Tibial nerve (tissue), 4 donors: ENCODE data around the gene PFKFB1. TPM values are rescaled to one million over a fixed set of nuclear protein-coding genes. Genes with fewer than 3 reads are reported as not detected.

Experiments
- DNase-seq, 2 donors: peaks; one replicate each; pipeline ENCODE4 v3.0.0-alpha.2; 2019; ENCODE audit warnings: low spot score in 2 of 2
- H3K27ac ChIP-seq, 4 donors: fragments of 200-600 bp; sonication (generic) in 3 of 4; one replicate each; pipeline ENCODE4 v1.5.1; 2017 to 2019; ENCODE audit warnings: mild to moderate bottlenecking in 1 of 4
- H3K27me3 ChIP-seq, 2 donors: fragments of 200-600 bp; sonication (generic) in 1 of 2; one replicate each; pipeline versions ENCODE4 v1.5.1 to v1.6.0; 2017 to 2019
- H3K36me3 ChIP-seq, 3 donors: fragments of 200-600 bp; sonication (generic); one replicate each; pipeline ENCODE4 v1.5.1; 2018 to 2019
- H3K4me1 ChIP-seq, 4 donors: fragments of 200-600 bp; sonication (generic) in 3 of 4; one replicate each; pipeline ENCODE4 v1.5.1; 2017 to 2019
- H3K4me3 ChIP-seq, 4 donors: fragments of 200-600 bp; sonication (generic) in 3 of 4; one replicate each; pipeline ENCODE4 v1.5.1; 2017 to 2019; ENCODE audit warnings: mild to moderate bottlenecking in 1 of 4, moderate library complexity in 1 of 4
- H3K9me3 ChIP-seq, 4 donors: fragments of 200-600 bp; sonication (generic) in 3 of 4; one replicate each; pipeline ENCODE4 v1.5.1; 2017 to 2019
- CTCF ChIP-seq, 5 experiments: fragments of 200-600 bp in 3 of 5; fragments of 450-650 bp in 2 of 5; sonication (generic) in 3 of 5; IDR thresholded peaks; one replicate each; pipeline ENCODE4 v1.5.1; 2016 to 2019; ENCODE audit warnings: antibody characterized with exemption in 5 of 5, mild to moderate bottlenecking in 3 of 5, moderate library complexity in 2 of 5
- EP300 ChIP-seq, 2 donors: sonication (generic); formaldehyde crosslinking; IDR thresholded peaks; one replicate each; pipeline ENCODE4 v1.6.1; 2017; ENCODE audit warnings: antibody characterized with exemption in 2 of 2, mild to moderate bottlenecking in 1 of 2
- POLR2A ChIP-seq, 2 donors: fragments of 450-650 bp; IDR thresholded peaks; one replicate each; pipeline ENCODE4 v1.6.1; 2017; ENCODE audit warnings: antibody characterized with exemption in 2 of 2, mild to moderate bottlenecking in 2 of 2, moderate library complexity in 2 of 2
- WGBS, 2 donors: methylation state at CpG; one replicate each; pipeline ENCODE4 v1.1.5; 2018; 5-methylcytosine and 5-hydroxymethylcytosine counted together
- total RNA-seq, 4 donors: library from RNA; depleted of rRNA; stranded (reverse); fragments of >200 nt; gene quantifications; one replicate each; pipeline ENCODE4 v1.1.0, GENCODE V29; 2016

The PFKFB1 gene
- total RNA-seq, 4 donors from 2014 or later: 1.8 to 9.2 (median 3.7) TPM

- no peaks in the 10 kb centered on the region for H3K4me1 ChIP-seq
- no peak for TF ChIP-seq EP300 (IDR thresholded peaks at IDR 0.05)
- no peak overlapping the region for H3K4me3 ChIP-seq
- H3K9me3 ChIP-seq: no peaks in the 10 kb centered on the region
- H3K36me3 ChIP-seq: no peaks in the 10 kb centered on the region
- no peak overlapping the region for H3K27ac ChIP-seq
- DNase-seq: no peak
- H3K27me3 ChIP-seq: no peaks in the 10 kb centered on the region
Observed at GRCh38 chrX:54944816-54945215, 49.2 kb downstream of the PFKFB1 start.

- H3K9me3 ChIP-seq: no peaks in the 10 kb centered on the region
- no peaks in the 10 kb centered on the region for H3K4me1 ChIP-seq
- no peaks in the 10 kb centered on the region for H3K36me3 ChIP-seq
- TF ChIP-seq EP300 (IDR thresholded peaks at IDR 0.05) (no peak), POLR2A (IDR thresholded peaks at IDR 0.05) (no peak), CTCF (IDR thresholded peaks at IDR 0.05) (no peak)
- no peaks in the 10 kb centered on the region for H3K27me3 ChIP-seq
- no peak overlapping the region for H3K27ac ChIP-seq
- WGBS, 2 donors: 66 to 89% methylated on average over 4 of the region's 4 CpGs
- H3K4me3 ChIP-seq: no peak overlapping the region
- DNase-seq: no peak
Observed at GRCh38 chrX:54937416-54937815, 56.6 kb downstream of the PFKFB1 start.

GRCh38 chrX:54935306-54935705 is 58.7 kb downstream of the PFKFB1 start:
- Histone ChIP-seq H3K9me3 (no peaks in the 10 kb centered on the region), H3K4me1 (no peaks in the 10 kb centered on the region), H3K36me3 (peaks cover 0 to 15% (median 0%) of the 10 kb centered on the region in 3 donors), H3K27me3 (no peaks in the 10 kb centered on the region), H3K27ac (no peak overlapping the region), H3K4me3 (no peak overlapping the region)
- 47 to 94% methylated on average over 3 to 4 of the region's 4 CpGs for WGBS, 2 donors
- no peak for DNase-seq
- no peak for TF ChIP-seq POLR2A (IDR thresholded peaks at IDR 0.05)
- no peak for TF ChIP-seq EP300 (IDR thresholded peaks at IDR 0.05)
- no peak for TF ChIP-seq CTCF (IDR thresholded peaks at IDR 0.05)

- H3K36me3 ChIP-seq: peaks cover 0 to 19% (median 0%) of the 10 kb centered on the region in 3 donors
- H3K4me3 ChIP-seq: no peak overlapping the region
- 68 to 100% methylated on average over 2 of the region's 3 CpGs for WGBS, 2 donors
- H3K4me1 ChIP-seq: no peaks in the 10 kb centered on the region
- H3K27me3 ChIP-seq: no peaks in the 10 kb centered on the region
- H3K27ac ChIP-seq: no peak overlapping the region
- TF ChIP-seq CTCF (IDR thresholded peaks at IDR 0.05): no peak
- no peak for TF ChIP-seq POLR2A (IDR thresholded peaks at IDR 0.05)
- TF ChIP-seq EP300 (IDR thresholded peaks at IDR 0.05): no peak
- H3K9me3 ChIP-seq: no peaks in the 10 kb centered on the region
- no peak for DNase-seq
Observed at GRCh38 chrX:54934890-54935289, 59.1 kb downstream of the PFKFB1 start.

- no peak for DNase-seq
- TF ChIP-seq POLR2A (IDR thresholded peaks at IDR 0.05) (no peak), EP300 (IDR thresholded peaks at IDR 0.05) (no peak), CTCF (IDR thresholded peaks at IDR 0.05) (no peak)
- Histone ChIP-seq H3K4me3 (no peak overlapping the region), H3K9me3 (no peaks in the 10 kb centered on the region), H3K4me1 (no peaks in the 10 kb centered on the region), H3K36me3 (peaks cover 0 to 27% (median 0%) of the 10 kb centered on the region in 3 donors), H3K27me3 (no peaks in the 10 kb centered on the region), H3K27ac (no peak overlapping the region)
- WGBS, 2 donors: 70 to 74% methylated on average over 6 of the region's 6 CpGs
Observed at GRCh38 chrX:54934058-54934457, 59.9 kb downstream of the PFKFB1 start.
